ENCODE measurements around the gene TRPV6.

The TRPV6 gene

GRCh38 chr7:142851919-142852318 is 33.6 kb downstream of the TRPV6 start:
- Mint-ChIP-seq H3K4me3 (no peak overlapping the region), H3K27me3 (no peaks in the 10 kb centered on the region), H3K27ac (peak overlapping the region; percentile 9), H3K9me3 (no peaks in the 10 kb centered on the region), H3K36me3 (no peaks in the 10 kb centered on the region), H3K4me1 (peaks cover 17% of the 10 kb centered on the region)
- no peak for ATAC-seq (ENCODE audit: low read depth)
- no peak for DNase-seq (ENCODE audit: low spot score in 2 of 2)

- Mint-ChIP-seq H3K4me3 (no peak overlapping the region), H3K27ac (no peak overlapping the region), H3K36me3 (no peaks in the 10 kb centered on the region), H3K9me3 (no peaks in the 10 kb centered on the region), H3K27me3 (no peaks in the 10 kb centered on the region), H3K4me1 (peaks cover 13% of the 10 kb centered on the region)
- DNase-seq (ENCODE audit: low spot score in 2 of 2) (no peak), ATAC-seq (ENCODE audit: low read depth) (no peak)
Observed at GRCh38 chr7:142851269-142851668, 34.3 kb downstream of the TRPV6 start.

DNA sequence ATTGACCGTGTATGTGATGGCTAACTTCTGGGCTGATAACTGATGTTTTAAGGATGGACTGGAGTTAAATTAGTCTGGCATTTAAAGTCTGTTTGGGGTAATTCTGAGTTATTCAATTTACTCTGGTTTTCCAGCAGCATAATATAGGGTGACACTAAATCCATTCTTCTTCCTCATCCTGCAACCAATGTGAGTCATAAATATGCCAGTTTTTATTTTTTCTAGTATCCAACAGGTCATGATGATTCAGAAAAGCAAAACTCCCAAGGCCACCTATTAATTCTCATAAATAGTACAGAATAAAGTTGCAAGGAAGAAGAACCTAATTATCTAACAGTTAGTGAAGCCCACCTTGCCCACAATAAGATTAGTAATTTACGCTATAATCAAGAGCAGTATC is 38.2 kb downstream of the TRPV6 start:
- Mint-ChIP-seq H3K27me3 (no peaks in the 10 kb centered on the region), H3K27ac (no peak overlapping the region), H3K4me3 (no peak overlapping the region), H3K36me3 (peaks cover 2% of the 10 kb centered on the region), H3K9me3 (no peaks in the 10 kb centered on the region), H3K4me1 (peaks cover 2% of the 10 kb centered on the region)
- DNase-seq (ENCODE audit: low spot score in 2 of 2) (no peak), ATAC-seq (ENCODE audit: low read depth) (no peak)

GRCh38 chr7:142842251-142842766 is 43.2 kb downstream of the TRPV6 start:
- H3K27me3 Mint-ChIP-seq, result no peaks in the 10 kb centered on the region

GRCh38 chr7:142838461-142839213 is 46.9 kb downstream of the TRPV6 start:
- H3K4me1 Mint-ChIP-seq, result peaks cover 3% of the 10 kb centered on the region
- H3K27me3 Mint-ChIP-seq, result no peaks in the 10 kb centered on the region
- no peak for ATAC-seq (ENCODE audit: low read depth)
- no peak for DNase-seq (ENCODE audit: low spot score in 2 of 2)
- H3K9me3 Mint-ChIP-seq, result no peaks in the 10 kb centered on the region
- no peak overlapping the region for H3K4me3 Mint-ChIP-seq
- no peak overlapping the region for H3K27ac Mint-ChIP-seq
- H3K36me3 Mint-ChIP-seq, result peaks cover 2% of the 10 kb centered on the region

More at GRCh38 chr7:142842251-142842766, 43.2 kb downstream of the TRPV6 start:
- Mint-ChIP-seq H3K27ac (no peak overlapping the region), H3K4me3 (no peak overlapping the region), H3K9me3 (no peaks in the 10 kb centered on the region), H3K4me1 (no peaks in the 10 kb centered on the region), H3K36me3 (peaks cover 4% of the 10 kb centered on the region)
- DNase-seq (ENCODE audit: low spot score in 2 of 2) (no peak), ATAC-seq (ENCODE audit: low read depth) (no peak)

DNA sequence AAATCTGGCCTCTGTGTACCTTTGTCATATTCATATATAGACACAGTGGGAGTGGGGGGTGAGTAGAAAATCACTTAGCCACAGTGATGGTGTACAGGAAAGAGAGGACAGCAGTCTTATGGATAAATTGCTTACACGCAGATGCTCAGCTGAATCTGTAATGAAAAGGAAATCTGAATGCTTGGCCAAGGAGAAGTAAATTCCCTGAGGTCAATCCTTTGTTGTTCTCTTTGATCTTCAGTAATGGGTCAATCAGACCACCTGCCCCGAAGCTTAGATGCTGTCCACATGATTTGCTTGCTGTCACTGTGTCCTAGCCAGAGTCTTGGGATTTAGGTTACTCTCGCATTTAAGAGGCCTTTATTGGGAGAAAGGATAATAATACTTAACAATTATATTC is 49.1 kb downstream of the TRPV6 start:
- ATAC-seq (ENCODE audit: low read depth) (no peak), DNase-seq (ENCODE audit: low spot score in 2 of 2) (no peak)
- no peaks in the 10 kb centered on the region for H3K9me3 Mint-ChIP-seq
- peaks cover 16% of the 10 kb centered on the region for H3K4me1 Mint-ChIP-seq
- H3K4me3 Mint-ChIP-seq, result no peak overlapping the region
- no peaks in the 10 kb centered on the region for H3K27me3 Mint-ChIP-seq
- H3K36me3 Mint-ChIP-seq, result no peaks in the 10 kb centered on the region
- H3K27ac Mint-ChIP-seq, result no peak overlapping the region

- no peak for ATAC-seq (ENCODE audit: low read depth)
- Mint-ChIP-seq H3K27ac (no peak overlapping the region), H3K36me3 (no peaks in the 10 kb centered on the region), H3K9me3 (no peaks in the 10 kb centered on the region), H3K4me1 (peaks cover 23% of the 10 kb centered on the region), H3K27me3 (no peaks in the 10 kb centered on the region), H3K4me3 (no peak overlapping the region)
- DNase-seq (ENCODE audit: low spot score in 2 of 2), result no peak
Observed at GRCh38 chr7:142835487-142835886, 50.1 kb downstream of the TRPV6 start.

GRCh38 chr7:142833174-142834048 is 52.1 kb downstream of the TRPV6 start:
- Mint-ChIP-seq H3K27ac (peak overlapping the region; percentile 6), H3K4me1 (peaks cover 23% of the 10 kb centered on the region), H3K4me3 (no peak overlapping the region), H3K36me3 (peaks cover 2% of the 10 kb centered on the region), H3K9me3 (no peaks in the 10 kb centered on the region), H3K27me3 (no peaks in the 10 kb centered on the region)
- ATAC-seq (ENCODE audit: low read depth) (no peak), DNase-seq (ENCODE audit: low spot score in 2 of 2) (no peak)

GRCh38 chr7:142832417-142832816 is 53.1 kb downstream of the TRPV6 start:
- Mint-ChIP-seq H3K27ac (no peak overlapping the region), H3K4me3 (no peak overlapping the region), H3K4me1 (peaks cover 26% of the 10 kb centered on the region), H3K27me3 (no peaks in the 10 kb centered on the region), H3K9me3 (no peaks in the 10 kb centered on the region), H3K36me3 (peaks cover 2% of the 10 kb centered on the region)
- DNase-seq (ENCODE audit: low spot score in 2 of 2) (no peak), ATAC-seq (ENCODE audit: low read depth) (no peak)

- no peak for DNase-seq (ENCODE audit: low spot score in 2 of 2)
- Mint-ChIP-seq H3K4me1 (peaks cover 19% of the 10 kb centered on the region), H3K36me3 (peaks cover 6% of the 10 kb centered on the region), H3K9me3 (peaks cover 5% of the 10 kb centered on the region), H3K27ac (no peak overlapping the region), H3K27me3 (no peaks in the 10 kb centered on the region), H3K4me3 (no peak overlapping the region)
- ATAC-seq (ENCODE audit: low read depth), result no peak
Observed at GRCh38 chr7:142827951-142828500, 57.5 kb downstream of the TRPV6 start.

- H3K4me3 Mint-ChIP-seq, result no peak overlapping the region
- peaks cover 18% of the 10 kb centered on the region for H3K9me3 Mint-ChIP-seq
- no peak overlapping the region for H3K27ac Mint-ChIP-seq
- no peaks in the 10 kb centered on the region for H3K27me3 Mint-ChIP-seq
- no peak for ATAC-seq (ENCODE audit: low read depth)
- no peak for DNase-seq (ENCODE audit: low spot score in 2 of 2)
- peaks cover 16% of the 10 kb centered on the region for H3K36me3 Mint-ChIP-seq
- no peaks in the 10 kb centered on the region for H3K4me1 Mint-ChIP-seq
Observed at GRCh38 chr7:142822714-142823113, 62.8 kb downstream of the TRPV6 start.
